ENCODE results near the gene OR2B6.

- TF ChIP-seq SMAD3 (CRISPR knock-in tag; IDR thresholded peaks at IDR 0.05; ENCODE audit: borderline replicate concordance) = no peak
- no peak for TF ChIP-seq HMGXB4 (CRISPR knock-in tag; IDR thresholded peaks at IDR 0.05)
- TF ChIP-seq CTCF (IDR thresholded peaks at IDR 0.05) = no peak
- TF ChIP-seq E2F1 (CRISPR knock-in tag; IDR thresholded peaks at IDR 0.05) = no peak
- TF ChIP-seq ZNF138 (CRISPR knock-in tag; conservative IDR thresholded peaks at IDR 0.05) = no peak
- no peak for TF ChIP-seq PRDM15 (CRISPR knock-in tag; IDR thresholded peaks at IDR 0.05)
- TF ChIP-seq ZNF512 (CRISPR knock-in tag; IDR thresholded peaks at IDR 0.05; ENCODE audit: borderline replicate concordance) = no peak
- no peak for TF ChIP-seq ESRRA (CRISPR knock-in tag; IDR thresholded peaks at IDR 0.05; ENCODE audit: borderline replicate concordance)
- no peak for TF ChIP-seq PREB (CRISPR knock-in tag; IDR thresholded peaks at IDR 0.05; ENCODE audit: borderline replicate concordance)
These were observed 475 bp downstream of the OR2B6 start for GRCh38 chr6:27957516-27957915.
